HG03196 (cell line): Measurements from ENCODE around the gene SETDB1.
A peak's percentile ranks its signal among the peaks of the same experiment; 100 is the strongest.

Experiments used
- ATAC-seq: cut with Tn5 transposase; IDR thresholded peaks from one replicate; pipeline ENCODE4 v1.9.1; 2021; ENCODE audit not compliant: unreplicated experiment

Gene SETDB1

DNA sequence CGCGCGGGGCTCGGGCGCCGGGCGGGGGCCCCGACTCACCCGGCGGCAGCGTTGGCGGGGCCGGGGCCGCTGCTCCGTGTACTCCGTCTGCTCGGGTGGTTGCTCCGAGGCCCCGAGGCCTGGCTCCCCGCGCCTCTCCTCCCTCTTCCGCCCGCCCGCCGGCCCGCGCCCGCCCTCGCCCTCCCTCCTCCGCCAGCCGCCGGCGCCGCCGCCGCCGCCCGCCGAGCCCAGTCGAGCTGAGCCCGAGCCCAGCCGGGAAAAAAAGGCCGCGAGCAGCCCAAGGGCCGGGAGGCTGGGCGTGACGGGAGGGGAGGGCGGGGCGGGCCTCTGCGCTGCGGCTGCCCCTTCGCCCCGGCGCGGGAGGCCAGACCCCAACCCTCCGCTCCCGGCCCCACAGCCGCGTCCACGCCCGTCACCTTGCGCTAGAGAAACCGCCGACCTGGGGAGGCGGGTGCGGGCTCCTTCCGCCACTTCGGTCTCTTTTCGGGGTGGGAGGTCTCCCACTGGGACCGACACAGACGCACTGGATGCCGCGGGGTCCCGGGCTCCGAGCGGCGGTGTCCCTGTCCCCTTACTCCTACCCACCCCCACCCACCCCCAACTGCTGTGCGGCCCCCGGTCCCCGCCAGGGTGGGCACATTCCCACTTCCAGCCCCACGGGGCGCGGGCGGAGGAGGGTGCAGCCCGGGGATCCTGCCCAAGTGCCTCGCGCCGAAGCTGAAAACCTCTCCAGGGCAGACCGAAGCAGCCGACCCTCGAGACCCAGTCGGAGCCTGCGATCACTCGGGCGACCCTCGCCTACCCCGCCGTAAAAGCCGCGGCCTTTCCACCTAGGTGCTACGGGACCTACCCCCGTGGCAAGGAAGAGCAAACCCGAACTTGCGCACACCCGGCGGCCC is 48.7 kb downstream of the SETDB1 start, which contains the start of gene CERS2:
TSS of gene CERS2 (minus strand) at position 256 of the 899 bp plus-strand sequence. CDS start 5,745 bp downstream, outside the sequence.
- ATAC-seq, result peak; percentile 42

DNA sequence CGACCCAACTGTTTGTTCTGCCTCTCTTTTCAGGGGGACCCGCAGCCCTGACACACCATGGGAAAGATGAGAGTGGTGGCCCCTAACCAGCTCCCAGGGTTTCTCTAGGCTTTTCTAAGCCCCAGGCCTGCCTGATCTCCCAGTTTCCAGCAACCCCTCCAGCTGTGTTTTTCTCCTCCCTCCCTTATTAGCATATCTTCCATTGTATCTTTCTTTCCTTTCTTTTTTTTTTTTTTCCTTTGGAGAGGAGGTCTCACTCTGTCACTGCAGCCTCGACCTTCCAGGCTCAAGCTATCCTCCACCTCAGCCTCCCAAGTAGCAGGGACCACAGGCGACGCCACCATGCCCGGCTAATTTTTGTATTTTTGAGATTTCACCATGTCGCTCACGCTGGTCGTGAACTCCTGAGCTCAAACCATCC is 50.2 kb downstream of the SETDB1 start:
- no peak for ATAC-seq

DNA sequence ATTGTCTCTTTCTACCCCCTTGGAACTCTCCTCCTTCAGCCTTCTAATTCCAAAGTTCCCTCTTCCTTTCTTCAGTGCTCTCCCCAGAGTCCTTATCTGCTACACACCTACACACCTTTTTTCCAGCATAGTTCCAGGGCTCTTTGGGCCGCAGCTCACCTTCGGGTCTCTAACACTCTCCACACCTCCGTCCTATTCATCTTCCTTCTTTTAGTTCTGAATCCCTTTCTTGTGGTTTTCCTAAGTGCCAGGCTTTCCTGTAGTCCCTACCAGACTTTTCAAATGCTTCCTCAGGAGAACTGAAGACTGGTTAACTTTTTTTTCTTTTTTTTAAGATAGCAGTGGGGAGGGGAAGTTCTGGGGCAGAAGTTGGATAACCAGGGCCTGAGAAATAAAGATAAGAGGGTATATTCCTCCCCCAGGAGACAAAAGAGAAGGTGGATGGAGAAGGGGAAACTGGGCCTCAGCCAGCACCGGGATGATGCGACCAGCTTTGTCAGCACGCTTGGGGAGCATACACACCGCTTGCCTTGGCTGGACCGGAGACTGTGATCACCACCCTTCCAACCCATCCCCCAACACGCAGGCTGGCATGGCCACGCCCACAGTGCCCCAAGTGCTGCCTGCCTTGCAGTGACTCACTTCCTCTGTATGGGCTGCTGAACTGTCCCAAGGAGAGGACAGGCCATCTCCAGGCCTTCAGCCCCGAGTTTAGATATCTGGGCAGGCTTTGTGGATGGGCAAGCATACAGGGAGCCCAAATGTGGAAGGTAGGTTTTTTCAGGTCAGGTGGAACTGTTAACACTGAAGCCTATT is 50.9 kb downstream of the SETDB1 start:
- no peak for ATAC-seq

DNA sequence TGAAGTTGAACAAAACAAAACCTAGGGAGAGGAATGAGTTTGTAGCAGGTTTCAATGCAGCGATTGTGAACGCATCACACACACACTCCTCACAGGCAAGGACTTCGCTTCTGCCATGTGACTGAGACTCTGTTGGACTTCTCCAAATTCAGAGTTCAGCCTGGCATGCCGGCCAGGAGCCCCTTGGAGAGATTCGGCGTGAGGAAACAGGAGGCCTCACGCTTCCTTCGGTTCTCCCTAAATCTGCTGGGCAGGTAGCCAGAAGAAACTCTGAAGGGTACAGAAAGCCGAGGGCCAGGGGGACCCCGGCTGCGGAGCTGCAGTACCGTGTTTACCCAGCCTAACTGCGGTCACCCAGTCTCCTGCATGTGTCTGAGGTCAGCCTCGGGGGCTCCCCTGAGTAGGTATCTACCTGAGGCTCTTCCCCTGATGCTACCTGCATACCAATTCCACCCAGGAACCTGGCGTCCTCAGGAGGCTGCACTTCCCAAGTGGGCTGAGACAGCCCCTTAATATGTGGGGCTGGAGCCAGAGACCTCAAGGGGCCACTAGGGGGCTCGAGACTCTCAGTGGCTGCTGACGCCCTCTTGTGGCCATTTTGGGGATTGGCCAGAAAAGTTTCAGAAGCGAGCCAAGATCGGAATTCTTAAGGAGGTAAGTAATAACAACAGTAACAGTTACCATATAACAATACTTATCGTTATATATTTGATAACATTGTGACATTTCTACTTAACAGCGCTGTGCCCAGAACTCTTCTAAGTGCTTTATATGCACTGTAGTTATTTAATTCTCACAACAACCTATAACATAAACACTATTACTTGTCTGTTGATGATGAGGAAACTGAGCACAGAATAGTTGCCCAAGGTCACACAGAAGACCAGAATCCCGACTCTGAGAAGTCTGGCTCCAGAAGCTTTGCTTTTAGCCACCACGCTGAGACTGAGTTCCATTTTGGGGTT is 53.2 kb downstream of the SETDB1 start:
- ATAC-seq, result no peak

DNA sequence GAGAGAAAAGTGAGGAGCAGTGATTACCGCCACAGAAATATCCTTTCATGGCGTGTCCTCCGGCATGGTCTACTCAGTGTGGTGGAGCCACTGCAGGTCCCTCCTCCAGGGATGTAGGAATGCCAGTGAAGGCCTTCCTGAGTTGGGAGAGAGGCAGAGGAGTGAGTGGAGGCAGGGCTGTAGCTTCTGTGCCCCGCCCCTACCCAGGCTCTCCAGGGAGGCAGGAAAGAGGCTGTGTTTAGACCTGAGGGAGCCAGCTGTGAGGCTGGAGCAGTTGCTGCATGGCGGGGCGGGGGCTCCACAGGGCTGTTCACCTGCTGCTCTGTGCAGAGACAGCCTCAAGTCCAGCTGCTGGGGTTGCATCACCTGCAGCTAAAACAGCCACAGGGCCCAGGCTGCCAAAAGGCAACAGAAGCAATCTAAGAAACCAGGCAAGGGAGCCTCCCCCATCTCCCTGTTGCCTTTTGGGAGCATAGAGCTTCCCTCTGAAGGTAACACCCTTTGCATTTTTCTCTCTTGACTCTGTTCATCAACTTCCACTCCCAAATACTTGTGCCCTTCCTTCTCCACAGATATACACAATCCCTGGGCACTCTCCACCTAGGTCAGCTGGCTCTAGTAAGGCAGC is 55.1 kb downstream of the SETDB1 start:
- no peak for ATAC-seq

DNA sequence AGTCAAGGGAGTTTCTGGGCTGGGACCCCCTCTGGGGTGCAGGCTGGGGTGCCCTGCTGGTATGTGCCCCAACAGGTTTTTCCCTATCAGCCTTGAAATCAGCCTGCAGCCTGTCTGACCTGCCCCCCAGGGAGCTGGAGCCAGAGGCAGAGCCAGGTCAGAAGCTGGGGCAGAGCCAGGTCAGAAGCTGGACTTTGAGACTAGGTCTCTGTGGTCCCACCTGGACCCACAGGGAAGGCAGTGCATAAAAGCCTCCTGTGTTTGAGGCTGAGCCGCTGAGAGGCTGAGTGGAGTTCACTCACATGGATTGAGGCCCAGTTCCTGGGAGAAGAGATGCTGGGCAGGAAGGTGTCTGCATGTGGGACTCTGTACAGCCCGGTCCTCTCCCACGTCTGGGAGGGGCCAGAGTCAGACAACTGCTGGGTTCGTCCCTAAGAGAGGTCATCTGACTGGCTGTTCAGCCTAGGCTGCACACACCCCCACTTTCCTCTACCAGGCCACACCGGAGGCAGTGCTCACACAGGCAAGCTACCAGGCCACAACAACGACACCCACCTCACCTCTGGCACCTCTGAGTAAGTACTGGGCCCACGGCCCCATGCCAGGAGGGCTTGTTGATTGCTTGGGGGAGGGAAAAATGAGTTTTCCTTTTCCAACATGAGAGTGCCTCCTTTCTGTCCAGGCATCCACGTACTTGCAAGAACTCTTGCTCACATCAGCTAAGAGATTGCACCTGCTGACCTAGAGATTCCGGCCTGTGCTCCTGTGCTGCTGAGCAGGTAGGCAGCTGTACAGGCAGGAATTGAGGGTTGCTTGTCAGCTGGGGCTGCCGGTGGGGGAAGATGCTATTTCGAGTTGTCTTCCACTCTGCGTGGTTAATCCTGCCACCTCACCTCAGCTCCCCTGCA is 55.9 kb downstream of the SETDB1 start, which contains the start of gene ANXA9:
TSS of gene ANXA9 (plus strand) at position 488 of the 908 bp plus-strand sequence. CDS start 814 bp downstream, outside the sequence.
- ATAC-seq, result no peak

DNA sequence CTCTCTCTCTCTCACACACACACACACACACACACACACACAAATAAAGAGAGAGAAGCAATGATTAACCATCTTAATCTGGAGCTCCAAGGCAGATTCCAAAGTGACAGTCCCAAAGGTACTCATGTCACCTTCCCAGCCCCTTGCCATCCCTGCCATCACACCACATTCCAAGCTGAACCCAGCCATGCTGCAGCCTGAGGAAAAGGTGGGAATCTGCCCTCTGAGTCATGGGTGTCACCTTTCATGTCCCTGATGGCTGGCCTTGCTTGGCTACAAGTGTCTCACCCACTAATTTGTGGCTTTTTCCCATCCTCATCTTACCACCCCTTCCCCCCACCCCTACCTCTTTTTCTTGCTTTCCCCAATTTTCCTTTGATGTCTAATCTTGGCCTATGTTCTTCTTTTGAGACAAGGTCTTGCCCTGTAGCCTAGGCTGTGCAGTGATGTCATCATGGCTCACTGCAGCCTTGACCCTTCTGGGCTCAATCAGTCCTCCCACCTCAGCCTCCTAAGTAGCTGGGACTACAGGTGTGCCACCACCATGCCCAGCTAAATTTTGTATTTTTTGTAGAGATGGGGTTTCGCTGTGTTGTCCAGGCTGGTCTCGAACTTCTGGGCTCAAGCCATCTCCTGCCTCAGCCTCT is 59.1 kb downstream of the SETDB1 start:
- no peak for ATAC-seq

GRCh38 chr1:150987924-150988323 is 61.8 kb downstream of the SETDB1 start:
- no peak for ATAC-seq

- ATAC-seq, result no peak
These were observed 66.5 kb downstream of the SETDB1 start for GRCh38 chr1:150992626-150993025.

- ATAC-seq, result no peak
These were observed 68.1 kb downstream of the SETDB1 start for GRCh38 chr1:150994248-150994647.

GRCh38 chr1:150995460-150995859 is 69.3 kb downstream of the SETDB1 start:
- ATAC-seq, result no peak

DNA sequence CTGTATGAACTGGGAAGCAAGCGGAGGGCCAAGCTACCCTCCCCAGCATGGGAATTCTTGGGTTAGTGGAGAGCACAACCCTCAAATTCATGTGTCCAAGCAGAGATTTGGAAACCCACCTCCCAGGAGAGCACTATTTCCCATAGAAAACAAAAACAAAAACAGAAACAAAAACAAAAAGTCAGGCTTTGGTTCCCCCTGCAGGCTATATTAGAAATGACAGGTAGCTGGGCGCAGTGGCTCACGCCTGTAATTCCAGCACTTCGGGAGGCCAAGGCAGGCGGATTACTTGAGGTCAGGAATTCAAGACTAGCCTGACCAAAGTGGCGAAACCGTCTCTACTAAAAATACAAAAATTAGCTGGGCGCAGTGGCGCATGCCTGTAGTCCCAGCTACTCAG is 69.7 kb downstream of the SETDB1 start:
- no peak for ATAC-seq

DNA sequence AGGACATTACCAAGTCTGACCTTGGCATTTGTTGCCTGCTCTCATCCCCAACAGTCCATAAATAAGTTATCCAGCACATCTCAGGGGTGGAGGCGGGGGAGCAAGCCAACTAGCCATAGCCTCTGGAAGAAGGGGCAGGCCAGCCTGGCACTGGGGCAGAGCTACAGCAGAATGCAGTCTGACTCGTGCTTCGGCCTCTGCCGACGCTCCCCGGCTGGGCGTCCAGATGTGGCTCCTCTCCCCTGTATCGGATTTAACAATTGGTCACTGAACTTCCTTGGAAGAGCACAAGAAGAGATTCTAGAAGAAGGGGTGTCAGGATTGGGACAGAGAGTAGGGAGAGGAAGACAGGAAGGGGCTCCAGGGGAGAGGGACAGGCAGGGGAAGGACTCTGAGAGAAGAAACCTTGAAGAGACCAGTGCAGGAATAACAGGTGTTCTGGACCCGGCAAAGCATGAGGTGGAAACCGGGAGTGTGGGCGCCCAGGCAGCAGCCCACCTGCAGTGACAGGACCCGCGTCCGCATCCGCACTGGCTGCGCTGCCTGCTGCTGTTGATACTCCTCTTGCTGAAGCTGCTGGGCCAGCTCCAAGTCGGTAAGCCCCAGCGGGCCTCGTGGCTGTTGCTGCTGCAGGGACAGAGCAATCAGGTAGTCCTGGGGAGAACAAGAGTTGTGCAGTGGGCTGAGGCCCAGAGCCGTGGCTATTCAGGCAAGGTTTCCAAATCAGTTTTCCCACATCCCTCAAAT is 71.1 kb downstream of the SETDB1 start:
- no peak for ATAC-seq

DNA sequence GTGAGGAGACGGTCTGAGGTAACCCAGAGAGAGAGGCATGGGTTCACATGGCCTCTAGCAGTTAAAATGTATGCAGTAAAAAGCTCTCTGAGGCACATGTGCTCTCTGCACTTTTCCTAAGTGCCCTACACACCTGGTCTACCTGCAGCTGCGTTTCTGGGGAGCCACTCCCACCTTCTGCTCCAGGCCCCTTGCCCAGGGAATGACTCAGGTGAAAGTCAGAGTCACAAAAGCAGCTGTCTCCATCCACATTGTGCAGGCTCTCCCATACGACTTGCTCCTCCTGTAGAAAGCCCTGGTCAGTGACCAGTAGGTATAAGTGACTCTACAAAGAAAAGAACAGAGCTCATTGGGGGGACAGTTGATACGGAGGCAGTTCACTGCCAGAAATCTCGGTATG is 71.8 kb downstream of the SETDB1 start:
- no peak for ATAC-seq

GRCh38 chr1:150999051-150999674 is 73.0 kb downstream of the SETDB1 start:
- no peak for ATAC-seq

GRCh38 chr1:150999926-151000325 is 73.8 kb downstream of the SETDB1 start:
- no peak for ATAC-seq

DNA sequence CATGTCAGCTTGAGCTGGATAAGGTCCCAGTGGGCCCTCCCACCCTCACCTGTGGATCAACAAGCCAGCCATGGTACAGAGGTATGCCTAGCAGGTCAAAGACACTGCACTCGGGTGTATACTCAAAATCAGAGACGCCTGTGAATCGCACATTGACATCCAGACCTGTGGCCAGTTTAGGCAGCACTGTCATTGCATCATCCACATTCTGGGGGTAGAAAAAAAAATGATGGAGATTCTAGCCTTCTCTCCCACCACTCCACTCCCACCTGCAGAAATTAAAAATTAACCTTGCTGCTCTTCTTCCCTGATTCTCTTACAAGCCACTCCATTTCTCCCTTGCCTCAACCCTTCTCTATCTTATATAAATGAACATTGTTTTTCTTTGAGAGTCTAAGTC is 74.2 kb downstream of the SETDB1 start:
- ATAC-seq, result no peak
